ENCODE data around the gene SPTBN4.

The SPTBN4 gene

GRCh38 chr19:40604171-40604646 is 137.4 kb downstream of the SPTBN4 start (continued):
- TF ChIP-seq, protein P1, sequence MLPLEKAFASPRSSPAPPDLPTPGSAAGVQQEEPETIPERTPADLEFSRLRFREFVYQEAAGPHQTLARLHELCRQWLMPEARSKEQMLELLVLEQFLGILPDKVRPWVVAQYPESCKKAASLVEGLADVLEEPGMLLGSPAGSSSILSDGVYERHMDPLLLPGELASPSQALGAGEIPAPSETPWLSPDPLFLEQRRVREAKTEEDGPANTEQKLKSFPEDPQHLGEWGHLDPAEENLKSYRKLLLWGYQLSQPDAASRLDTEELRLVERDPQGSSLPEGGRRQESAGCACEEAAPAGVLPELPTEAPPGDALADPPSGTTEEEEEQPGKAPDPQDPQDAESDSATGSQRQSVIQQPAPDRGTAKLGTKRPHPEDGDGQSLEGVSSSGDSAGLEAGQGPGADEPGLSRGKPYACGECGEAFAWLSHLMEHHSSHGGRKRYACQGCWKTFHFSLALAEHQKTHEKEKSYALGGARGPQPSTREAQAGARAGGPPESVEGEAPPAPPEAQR (tag by site-specific recombination; IDR thresholded peaks at IDR 0.05): peak; percentile 54; the same call in 1 of the 2 replicates
- TF ChIP-seq ZNF843 (tag by site-specific recombination; IDR thresholded peaks at IDR 0.05): 0 out of 2 replicates have a peak, but pooled peaks have one; percentile 45
- TF ChIP-seq MZF1 (tag by site-specific recombination; IDR thresholded peaks at IDR 0.05; ENCODE audit: borderline replicate concordance): no peak
- TF ChIP-seq EGR2 (tag by site-specific recombination; IDR thresholded peaks at IDR 0.05; ENCODE audit: low read depth): peak; percentile 99
- no peak for TF ChIP-seq REST (tag by site-specific recombination; IDR thresholded peaks at IDR 0.05)
- TF ChIP-seq, protein P2, sequence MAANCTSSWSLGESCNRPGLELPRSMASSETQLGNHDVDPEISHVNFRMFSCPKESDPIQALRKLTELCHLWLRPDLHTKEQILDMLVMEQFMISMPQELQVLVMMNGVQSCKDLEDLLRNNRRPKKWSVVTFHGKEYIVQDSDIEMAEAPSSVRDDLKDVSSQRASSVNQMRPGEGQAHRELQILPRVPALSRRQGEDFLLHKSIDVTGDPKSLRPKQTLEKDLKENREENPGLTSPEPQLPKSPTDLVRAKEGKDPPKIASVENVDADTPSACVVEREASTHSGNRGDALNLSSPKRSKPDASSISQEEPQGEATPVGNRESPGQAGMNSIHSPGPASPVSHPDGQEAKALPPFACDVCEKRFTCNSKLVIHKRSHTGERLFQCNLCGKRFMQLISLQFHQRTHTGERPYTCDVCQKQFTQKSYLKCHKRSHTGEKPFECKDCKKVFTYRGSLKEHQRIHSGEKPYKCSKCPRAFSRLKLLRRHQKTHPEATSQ (tag by site-specific recombination; IDR thresholded peaks at IDR 0.05): peak; percentile 93
- TF ChIP-seq ZNF473 (tag by site-specific recombination; IDR thresholded peaks at IDR 0.05): no peak
- peak; percentile 46; the same call in 1 of the 2 replicates for TF ChIP-seq ZBTB6 (tag by site-specific recombination; IDR thresholded peaks at IDR 0.05)
- peak; percentile 91 for TF ChIP-seq ZXDB (tag by site-specific recombination; IDR thresholded peaks at IDR 0.05)
- TF ChIP-seq ZNF654 (tag by site-specific recombination; IDR thresholded peaks at IDR 0.05; ENCODE audit: low read depth): no peak
- peak; percentile 38; the same call in 1 of the 2 replicates for TF ChIP-seq ZNF239 (tag by site-specific recombination; IDR thresholded peaks at IDR 0.05)
- TF ChIP-seq BCL11A (tag by site-specific recombination; IDR thresholded peaks at IDR 0.05; ENCODE audit: low read depth): peak; percentile 68; the same call in 1 of the 2 replicates
- no peak for TF ChIP-seq ZBTB17 (tag by site-specific recombination; IDR thresholded peaks at IDR 0.05)
- peak; percentile 85; the same call in 1 of the 2 replicates for TF ChIP-seq BCL11B (tag by site-specific recombination; IDR thresholded peaks at IDR 0.05; ENCODE audit: low read depth)
- TF ChIP-seq SP7 (tag by site-specific recombination; IDR thresholded peaks at IDR 0.05): 0 out of 2 replicates have a peak, but pooled peaks have one; percentile 18
- peak; percentile 93 for TF ChIP-seq ZNF223 (tag by site-specific recombination; IDR thresholded peaks at IDR 0.05)
- TF ChIP-seq ZNF530 (tag by site-specific recombination; IDR thresholded peaks at IDR 0.05; ENCODE audit: low read depth): no peak
- TF ChIP-seq ZNF561 (tag by site-specific recombination; IDR thresholded peaks at IDR 0.05; ENCODE audit: borderline replicate concordance): peak; percentile 25; the same call in 1 of the 2 replicates
- no peak for TF ChIP-seq ZNF114 (tag by site-specific recombination; IDR thresholded peaks at IDR 0.05)
- no peak for TF ChIP-seq ZNF202 (tag by site-specific recombination; IDR thresholded peaks at IDR 0.05; ENCODE audit: borderline replicate concordance)
- TF ChIP-seq, protein P3, sequence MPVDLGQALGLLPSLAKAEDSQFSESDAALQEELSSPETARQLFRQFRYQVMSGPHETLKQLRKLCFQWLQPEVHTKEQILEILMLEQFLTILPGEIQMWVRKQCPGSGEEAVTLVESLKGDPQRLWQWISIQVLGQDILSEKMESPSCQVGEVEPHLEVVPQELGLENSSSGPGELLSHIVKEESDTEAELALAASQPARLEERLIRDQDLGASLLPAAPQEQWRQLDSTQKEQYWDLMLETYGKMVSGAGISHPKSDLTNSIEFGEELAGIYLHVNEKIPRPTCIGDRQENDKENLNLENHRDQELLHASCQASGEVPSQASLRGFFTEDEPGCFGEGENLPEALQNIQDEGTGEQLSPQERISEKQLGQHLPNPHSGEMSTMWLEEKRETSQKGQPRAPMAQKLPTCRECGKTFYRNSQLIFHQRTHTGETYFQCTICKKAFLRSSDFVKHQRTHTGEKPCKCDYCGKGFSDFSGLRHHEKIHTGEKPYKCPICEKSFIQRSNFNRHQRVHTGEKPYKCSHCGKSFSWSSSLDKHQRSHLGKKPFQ (tag by site-specific recombination; IDR thresholded peaks at IDR 0.05): peak; percentile 21; the same call in 1 of the 2 replicates
- peak; percentile 74; the same call in 1 of the 2 replicates for TF ChIP-seq ZNF610 (tag by site-specific recombination; IDR thresholded peaks at IDR 0.05; ENCODE audit: borderline replicate concordance)
- 0 out of 2 replicates have a peak, but pooled peaks have one; percentile 64 for TF ChIP-seq ZSCAN23 (tag by site-specific recombination; IDR thresholded peaks at IDR 0.05)
- peak; percentile 95 for TF ChIP-seq SP3 (tag by site-specific recombination; IDR thresholded peaks at IDR 0.05)
- TF ChIP-seq OVOL3 (tag by site-specific recombination; IDR thresholded peaks at IDR 0.05): peak; percentile 59; the same call in 1 of the 2 replicates
- TF ChIP-seq, protein P4, sequence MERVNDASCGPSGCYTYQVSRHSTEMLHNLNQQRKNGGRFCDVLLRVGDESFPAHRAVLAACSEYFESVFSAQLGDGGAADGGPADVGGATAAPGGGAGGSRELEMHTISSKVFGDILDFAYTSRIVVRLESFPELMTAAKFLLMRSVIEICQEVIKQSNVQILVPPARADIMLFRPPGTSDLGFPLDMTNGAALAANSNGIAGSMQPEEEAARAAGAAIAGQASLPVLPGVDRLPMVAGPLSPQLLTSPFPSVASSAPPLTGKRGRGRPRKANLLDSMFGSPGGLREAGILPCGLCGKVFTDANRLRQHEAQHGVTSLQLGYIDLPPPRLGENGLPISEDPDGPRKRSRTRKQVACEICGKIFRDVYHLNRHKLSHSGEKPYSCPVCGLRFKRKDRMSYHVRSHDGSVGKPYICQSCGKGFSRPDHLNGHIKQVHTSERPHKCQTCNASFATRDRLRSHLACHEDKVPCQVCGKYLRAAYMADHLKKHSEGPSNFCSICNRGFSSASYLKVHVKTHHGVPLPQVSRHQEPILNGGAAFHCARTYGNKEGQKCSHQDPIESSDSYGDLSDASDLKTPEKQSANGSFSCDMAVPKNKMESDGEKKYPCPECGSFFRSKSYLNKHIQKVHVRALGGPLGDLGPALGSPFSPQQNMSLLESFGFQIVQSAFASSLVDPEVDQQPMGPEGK (tag by site-specific recombination; IDR thresholded peaks at IDR 0.05): peak; percentile 100
- TF ChIP-seq, protein P5, sequence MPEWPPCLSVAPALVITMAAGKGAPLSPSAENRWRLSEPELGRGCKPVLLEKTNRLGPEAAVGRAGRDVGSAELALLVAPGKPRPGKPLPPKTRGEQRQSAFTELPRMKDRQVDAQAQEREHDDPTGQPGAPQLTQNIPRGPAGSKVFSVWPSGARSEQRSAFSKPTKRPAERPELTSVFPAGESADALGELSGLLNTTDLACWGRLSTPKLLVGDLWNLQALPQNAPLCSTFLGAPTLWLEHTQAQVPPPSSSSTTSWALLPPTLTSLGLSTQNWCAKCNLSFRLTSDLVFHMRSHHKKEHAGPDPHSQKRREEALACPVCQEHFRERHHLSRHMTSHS (tag by site-specific recombination; IDR thresholded peaks at IDR 0.05): no peak; the same call in 1 of the 2 replicates
- 0 out of 2 replicates have a peak, but pooled peaks have one; percentile 48 for TF ChIP-seq ZNF791 (tag by site-specific recombination; IDR thresholded peaks at IDR 0.05)

Data from HEK293 (cell line).